Tibial nerve (tissue), 4 donors: ENCODE measurements around the gene MCUB. TPM values are rescaled to one million over a fixed set of nuclear protein-coding genes. Genes with fewer than 3 reads are reported as not detected.

Experiments used
- DNase-seq, 2 donors: peaks; one replicate each; pipeline ENCODE4 v3.0.0-alpha.2; 2019; ENCODE audit warnings: low spot score in 2 of 2
- H3K27ac ChIP-seq, 4 donors: fragments of 200-600 bp; sonication (generic) in 3 of 4; one replicate each; pipeline ENCODE4 v1.5.1; 2017 to 2019; ENCODE audit warnings: mild to moderate bottlenecking in 1 of 4
- H3K27me3 ChIP-seq, 2 donors: fragments of 200-600 bp; sonication (generic) in 1 of 2; one replicate each; pipeline versions ENCODE4 v1.5.1 to v1.6.0; 2017 to 2019
- H3K36me3 ChIP-seq, 3 donors: fragments of 200-600 bp; sonication (generic); one replicate each; pipeline ENCODE4 v1.5.1; 2018 to 2019
- H3K4me1 ChIP-seq, 4 donors: fragments of 200-600 bp; sonication (generic) in 3 of 4; one replicate each; pipeline ENCODE4 v1.5.1; 2017 to 2019
- H3K4me3 ChIP-seq, 4 donors: fragments of 200-600 bp; sonication (generic) in 3 of 4; one replicate each; pipeline ENCODE4 v1.5.1; 2017 to 2019; ENCODE audit warnings: mild to moderate bottlenecking in 1 of 4, moderate library complexity in 1 of 4
- H3K9me3 ChIP-seq, 4 donors: fragments of 200-600 bp; sonication (generic) in 3 of 4; one replicate each; pipeline ENCODE4 v1.5.1; 2017 to 2019
- CTCF ChIP-seq, 5 experiments: fragments of 200-600 bp in 3 of 5; fragments of 450-650 bp in 2 of 5; sonication (generic) in 3 of 5; IDR thresholded peaks; one replicate each; pipeline ENCODE4 v1.5.1; 2016 to 2019; ENCODE audit warnings: antibody characterized with exemption in 5 of 5, mild to moderate bottlenecking in 3 of 5, moderate library complexity in 2 of 5
- EP300 ChIP-seq, 2 donors: sonication (generic); formaldehyde crosslinking; IDR thresholded peaks; one replicate each; pipeline ENCODE4 v1.6.1; 2017; ENCODE audit warnings: antibody characterized with exemption in 2 of 2, mild to moderate bottlenecking in 1 of 2
- POLR2A ChIP-seq, 2 donors: fragments of 450-650 bp; IDR thresholded peaks; one replicate each; pipeline ENCODE4 v1.6.1; 2017; ENCODE audit warnings: antibody characterized with exemption in 2 of 2, mild to moderate bottlenecking in 2 of 2, moderate library complexity in 2 of 2
- WGBS, 2 donors: methylation state at CpG; one replicate each; pipeline ENCODE4 v1.1.5; 2018; 5-methylcytosine and 5-hydroxymethylcytosine counted together
- total RNA-seq, 4 donors: library from RNA; depleted of rRNA; stranded (reverse); fragments of >200 nt; gene quantifications; one replicate each; pipeline ENCODE4 v1.1.0, GENCODE V29; 2016

The MCUB gene
- total RNA-seq, 4 donors from 2014 or later, result 15.5 to 57.3 (median 24.4) TPM

GRCh38 chr4:109609431-109609830, 49.4 kb downstream of the MCUB start:
- no peak for DNase-seq
- TF ChIP-seq POLR2A (IDR thresholded peaks at IDR 0.05) (no peak), CTCF (IDR thresholded peaks at IDR 0.05) (no peak), EP300 (IDR thresholded peaks at IDR 0.05) (no peak)

GRCh38 chr4:109610489-109610888, 50.4 kb downstream of the MCUB start:
- 97% methylated on average over 5 of the region's 5 CpGs for WGBS, 2 donors
- Histone ChIP-seq H3K36me3 (peaks cover 0 to 13% (median 0%) of the 10 kb centered on the region in 3 donors), H3K27me3 (no peaks in the 10 kb centered on the region), H3K27ac (no peak overlapping the region), H3K4me1 (no peaks in the 10 kb centered on the region), H3K9me3 (peaks cover 0 to 26% (median 0%) of the 10 kb centered on the region in 4 donors), H3K4me3 (no peak overlapping the region)
- DNase-seq, result no peak
- TF ChIP-seq EP300 (IDR thresholded peaks at IDR 0.05) (no peak), CTCF (IDR thresholded peaks at IDR 0.05) (no peak), POLR2A (IDR thresholded peaks at IDR 0.05) (no peak)

More at GRCh38 chr4:109609431-109609830, 49.4 kb downstream of the MCUB start:
- Histone ChIP-seq H3K36me3 (peaks cover 0 to 13% (median 0%) of the 10 kb centered on the region in 3 donors), H3K4me1 (no peaks in the 10 kb centered on the region), H3K27ac (no peak overlapping the region), H3K27me3 (no peaks in the 10 kb centered on the region), H3K4me3 (no peak overlapping the region), H3K9me3 (peaks cover 0 to 26% (median 0%) of the 10 kb centered on the region in 4 donors)
- WGBS, 2 donors, result 64 to 67% methylated on average over 2 of the region's 2 CpGs

GRCh38 chr4:109611045-109611646, 51.1 kb downstream of the MCUB start:
- Histone ChIP-seq H3K4me3 (no peak overlapping the region), H3K4me1 (no peaks in the 10 kb centered on the region), H3K36me3 (peaks cover 0 to 13% (median 0%) of the 10 kb centered on the region in 3 donors), H3K27me3 (no peaks in the 10 kb centered on the region), H3K27ac (no peak overlapping the region), H3K9me3 (peaks cover 0 to 23% (median 0%) of the 10 kb centered on the region in 4 donors)
- TF ChIP-seq CTCF (IDR thresholded peaks at IDR 0.05), result no peak
- TF ChIP-seq POLR2A (IDR thresholded peaks at IDR 0.05), result no peak
- no peak for TF ChIP-seq EP300 (IDR thresholded peaks at IDR 0.05)
- DNase-seq, result no peak

GRCh38 chr4:109614015-109614414, 54.0 kb downstream of the MCUB start:
- no peak overlapping the region for H3K27ac ChIP-seq
- H3K36me3 ChIP-seq, result peaks cover 0 to 8% (median 0%) of the 10 kb centered on the region in 3 donors
- no peak for DNase-seq
- no peak overlapping the region for H3K4me3 ChIP-seq
- TF ChIP-seq EP300 (IDR thresholded peaks at IDR 0.05), result no peak
- TF ChIP-seq POLR2A (IDR thresholded peaks at IDR 0.05), result no peak
- no peak for TF ChIP-seq CTCF (IDR thresholded peaks at IDR 0.05)
- WGBS, 2 donors, result 94 to 100% methylated on average over 1 of the region's 1 CpG
- no peaks in the 10 kb centered on the region for H3K4me1 ChIP-seq
- no peaks in the 10 kb centered on the region for H3K27me3 ChIP-seq
- H3K9me3 ChIP-seq, result peaks cover 0 to 10% (median 0%) of the 10 kb centered on the region in 4 donors

GRCh38 chr4:109614466-109614865, 54.4 kb downstream of the MCUB start:
- TF ChIP-seq CTCF (IDR thresholded peaks at IDR 0.05) (no peak), EP300 (IDR thresholded peaks at IDR 0.05) (no peak), POLR2A (IDR thresholded peaks at IDR 0.05) (no peak)
- Histone ChIP-seq H3K36me3 (peaks cover 0 to 8% (median 0%) of the 10 kb centered on the region in 3 donors), H3K27ac (no peak overlapping the region), H3K4me1 (no peaks in the 10 kb centered on the region), H3K27me3 (no peaks in the 10 kb centered on the region), H3K9me3 (peaks cover 0 to 10% (median 0%) of the 10 kb centered on the region in 4 donors), H3K4me3 (no peak overlapping the region)
- DNase-seq, result no peak
- 76 to 79% methylated on average over 5 of the region's 5 CpGs for WGBS, 2 donors
